Measurements from ENCODE around the gene ATP11A. TPM values are rescaled to one million over a fixed set of nuclear protein-coding genes. Genes with fewer than 3 reads are reported as not detected.

ATP11A gene
- total and polyA plus RNA-seq, 8 donors: 9.3 to 51.0 (median 30.5) TPM

DNA sequence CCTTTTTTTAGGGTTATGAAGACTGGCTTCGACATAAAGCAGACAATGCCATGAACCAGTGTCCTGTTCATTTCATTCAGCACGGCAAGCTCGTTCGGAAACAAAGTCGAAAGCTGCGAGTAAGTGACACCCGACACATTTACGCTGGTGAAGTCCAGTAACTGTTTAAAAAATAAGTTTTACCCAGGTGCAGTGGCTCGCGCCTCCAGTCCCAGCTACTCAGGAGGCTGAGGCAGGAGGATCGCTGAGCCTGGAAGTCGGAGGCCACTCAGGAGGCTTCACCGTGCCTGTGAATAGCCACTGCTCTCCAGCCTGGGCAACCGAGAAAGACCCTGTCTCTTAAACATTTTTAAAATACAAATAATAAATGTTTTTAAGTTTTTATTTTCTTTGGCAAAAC is 120.8 kb downstream of the ATP11A start:
- TF ChIP-seq, protein P1, sequence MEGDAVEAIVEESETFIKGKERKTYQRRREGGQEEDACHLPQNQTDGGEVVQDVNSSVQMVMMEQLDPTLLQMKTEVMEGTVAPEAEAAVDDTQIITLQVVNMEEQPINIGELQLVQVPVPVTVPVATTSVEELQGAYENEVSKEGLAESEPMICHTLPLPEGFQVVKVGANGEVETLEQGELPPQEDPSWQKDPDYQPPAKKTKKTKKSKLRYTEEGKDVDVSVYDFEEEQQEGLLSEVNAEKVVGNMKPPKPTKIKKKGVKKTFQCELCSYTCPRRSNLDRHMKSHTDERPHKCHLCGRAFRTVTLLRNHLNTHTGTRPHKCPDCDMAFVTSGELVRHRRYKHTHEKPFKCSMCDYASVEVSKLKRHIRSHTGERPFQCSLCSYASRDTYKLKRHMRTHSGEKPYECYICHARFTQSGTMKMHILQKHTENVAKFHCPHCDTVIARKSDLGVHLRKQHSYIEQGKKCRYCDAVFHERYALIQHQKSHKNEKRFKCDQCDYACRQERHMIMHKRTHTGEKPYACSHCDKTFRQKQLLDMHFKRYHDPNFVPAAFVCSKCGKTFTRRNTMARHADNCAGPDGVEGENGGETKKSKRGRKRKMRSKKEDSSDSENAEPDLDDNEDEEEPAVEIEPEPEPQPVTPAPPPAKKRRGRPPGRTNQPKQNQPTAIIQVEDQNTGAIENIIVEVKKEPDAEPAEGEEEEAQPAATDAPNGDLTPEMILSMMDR (IDR thresholded peaks at IDR 0.05): no peak
- no peaks in the 10 kb centered on the region for H3K9me3 ChIP-seq
- 94 to 97% methylated on average over 14 of the region's 14 CpGs for WGBS, 2 donors
- peaks cover 0 to 6% (median 0%) of the 10 kb centered on the region in 3 donors for H3K36me3 ChIP-seq
- DNase-seq (no peak), ATAC-seq (no peak), FAIRE-seq (no peak)
- intact Hi-C loops (cut with DNase I): no loop called here
- H3K4me3 ChIP-seq: no peak overlapping the region
- H3K27ac ChIP-seq: no peak overlapping the region
- no peaks in the 10 kb centered on the region for H3K27me3 ChIP-seq
- no peaks in the 10 kb centered on the region for H3K4me1 ChIP-seq

GRCh38 chr13:112812306-112813055 is 122.6 kb downstream of the ATP11A start:
- intact Hi-C loops (cut with DNase I): no loop called here
- WGBS, 2 donors: 90 to 91% methylated on average over 17 of the region's 17 CpGs
- FAIRE-seq: no peak
- H3K4me1 ChIP-seq: no peaks in the 10 kb centered on the region
- H3K27me3 ChIP-seq: no peaks in the 10 kb centered on the region
- no peak for DNase-seq
- H3K9me3 ChIP-seq: no peaks in the 10 kb centered on the region
- peaks cover 0 to 23% (median 0%) of the 10 kb centered on the region in 3 donors for H3K36me3 ChIP-seq
- no peak for ATAC-seq
- no peak overlapping the region for H3K4me3 ChIP-seq
- H3K27ac ChIP-seq: no peak overlapping the region
- TF ChIP-seq, protein P1 (IDR thresholded peaks at IDR 0.05): no peak

GRCh38 chr13:112813552-112813951 is 123.7 kb downstream of the ATP11A start:
- H3K27me3 ChIP-seq: no peaks in the 10 kb centered on the region

DNA sequence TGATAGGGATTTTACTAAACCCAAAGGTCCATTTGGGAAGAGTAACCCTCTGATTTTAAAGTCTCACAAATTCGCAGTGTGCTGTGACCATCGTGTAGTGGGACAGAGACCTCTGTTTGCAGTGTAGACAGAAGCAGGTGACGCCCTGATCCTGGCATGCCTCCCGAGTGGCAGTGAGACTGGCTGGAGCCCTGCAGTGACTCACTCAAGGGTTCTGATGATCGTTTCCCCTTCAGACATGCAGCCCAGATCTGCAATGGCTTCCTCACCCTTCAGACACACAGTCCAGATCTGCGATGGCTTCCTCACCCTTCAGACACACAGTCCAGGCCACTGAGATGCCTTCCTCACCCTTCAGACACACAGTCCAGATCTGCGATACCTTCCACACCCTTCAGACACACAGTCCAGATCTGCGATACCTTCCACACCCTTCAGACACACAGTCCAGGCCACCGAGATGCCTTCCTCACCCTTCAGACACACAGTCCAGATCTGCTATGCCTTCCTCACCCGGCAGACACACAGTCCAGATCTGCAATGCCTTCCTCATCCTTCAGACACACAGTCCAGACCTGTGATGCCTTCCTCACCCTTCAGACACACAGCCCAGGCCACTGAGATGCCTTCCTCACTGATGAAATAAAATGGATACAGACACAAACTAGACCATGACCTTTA is 125.2 kb downstream of the ATP11A start:
- 82 to 83% methylated on average over 10 of the region's 10 CpGs for WGBS, 2 donors
- TF ChIP-seq, protein P1 (IDR thresholded peaks at IDR 0.05): no peak

More at GRCh38 chr13:112813552-112813951, 123.7 kb downstream of the ATP11A start:
- Histone ChIP-seq H3K27ac (no peak overlapping the region), H3K4me1 (no peaks in the 10 kb centered on the region), H3K4me3 (no peak overlapping the region), H3K9me3 (no peaks in the 10 kb centered on the region), H3K36me3 (peaks cover 0 to 23% (median 0%) of the 10 kb centered on the region in 3 donors)
- intact Hi-C loops (cut with DNase I): no loop called here
- ATAC-seq (no peak), DNase-seq (no peak), FAIRE-seq (no peak)
- 85 to 96% methylated on average over 8 of the region's 8 CpGs for WGBS, 2 donors
- TF ChIP-seq, protein P1 (IDR thresholded peaks at IDR 0.05): no peak

More for the DNA sequence above, 125.2 kb downstream of the ATP11A start:
- intact Hi-C loops (cut with DNase I): no loop called here
- H3K4me3 ChIP-seq: no peak overlapping the region
- no peaks in the 10 kb centered on the region for H3K27me3 ChIP-seq
- DNase-seq (no peak), ATAC-seq (no peak), FAIRE-seq (no peak)
- no peaks in the 10 kb centered on the region for H3K4me1 ChIP-seq
- H3K27ac ChIP-seq: no peak overlapping the region
- peaks cover 0 to 25% (median 5%) of the 10 kb centered on the region in 3 donors for H3K36me3 ChIP-seq
- no peaks in the 10 kb centered on the region for H3K9me3 ChIP-seq

Measured in pancreas (tissue), 10 donors.